GM23338 (cell line): ENCODE results near the gene OR2M2. TPM values are rescaled to one million over a fixed set of nuclear protein-coding genes. Genes with fewer than 3 reads are reported as not detected.

Experiments
- ATAC-seq: fragments of 200-7000 bp; cut with Tn5 transposase; 3 replicates; pipeline ENCODE4 v1.9.1; 2020
- DNase-seq: peaks from one replicate; pipeline ENCODE4 v3.0.0-alpha.2; 2015; ENCODE audit warnings: low spot score
- H2AFZ ChIP-seq: fragments of 200-600 bp; sonication (generic); 2 replicates; pipeline ENCODE4 v1.8.0; 2016; ENCODE audit warnings: antibody characterized with exemption, mild to moderate bottlenecking, moderate library complexity
- H3F3A ChIP-seq: fragments of 200-600 bp; sonication (generic); replicated peaks from 2 replicates; pipeline ENCODE4 v1.8.0; 2017; ENCODE audit warnings: antibody characterized with exemption, mixed run types, low read depth
- H3K27ac ChIP-seq: fragments of 200-600 bp; sonication (generic); 2 replicates; pipeline ENCODE4 v1.6.1; 2016; ENCODE audit warnings: low read depth
- H3K27me3 ChIP-seq: fragments of 200-600 bp; sonication (generic); 2 replicates; pipeline ENCODE4 v1.8.0; 2016; ENCODE audit warnings: mild to moderate bottlenecking, mixed run types, moderate library complexity; ENCODE audit not compliant: insufficient read depth
- H3K36me3 ChIP-seq: fragments of 200-600 bp; sonication (generic); 2 replicates; pipeline ENCODE4 v1.8.0; 2016; ENCODE audit warnings: mild to moderate bottlenecking; ENCODE audit not compliant: insufficient read depth
- H3K4me1 ChIP-seq: fragments of 200-600 bp; sonication (generic); 2 replicates; pipeline ENCODE4 v1.8.0; 2016; ENCODE audit warnings: mild to moderate bottlenecking, moderate library complexity; ENCODE audit not compliant: insufficient read depth
- H3K4me2 ChIP-seq: fragments of 200-600 bp; sonication (generic); 2 replicates; pipeline ENCODE4 v1.7.1; 2017; ENCODE audit warnings: mixed run types
- H3K4me3 ChIP-seq: fragments of 200-600 bp; sonication (generic); 2 replicates; pipeline ENCODE4 v1.6.1; 2016; ENCODE audit warnings: mixed run types
- H3K79me2 ChIP-seq: fragments of 200-600 bp; sonication (generic); replicated peaks from 2 replicates; pipeline ENCODE4 v1.8.0; 2017; ENCODE audit warnings: mild to moderate bottlenecking; ENCODE audit not compliant: insufficient read depth
- H3K9me2 ChIP-seq: fragments of 200-600 bp; sonication (generic); 2 replicates; pipeline ENCODE4 v1.8.0; 2017; ENCODE audit not compliant: insufficient read depth
- H4K20me1 ChIP-seq: fragments of 200-600 bp; sonication (generic); replicated peaks from 2 replicates; pipeline ENCODE4 v1.8.0; 2017; ENCODE audit warnings: mild to moderate bottlenecking; ENCODE audit not compliant: insufficient read depth
- H3K27ac Mint-ChIP-seq: 2 replicates; pipeline ENCODE4 v1.8.0; 2020; ENCODE audit warnings: inconsistent platforms, mild to moderate bottlenecking, moderate library complexity, mixed read lengths
- H3K27me3 Mint-ChIP-seq: 3 replicates; pipeline ENCODE4 v1.8.0; 2022; ENCODE audit warnings: low read depth, mild to moderate bottlenecking, moderate library complexity, mixed read lengths, inconsistent platforms; ENCODE audit not compliant: insufficient read depth, poor library complexity
- H3K36me3 Mint-ChIP-seq: 3 replicates; pipeline ENCODE4 v1.8.0; 2021; ENCODE audit warnings: low read depth, mild to moderate bottlenecking, inconsistent platforms, moderate library complexity, mixed read lengths
- H3K4me1 Mint-ChIP-seq: 3 replicates; pipeline ENCODE4 v1.8.0; 2020; ENCODE audit warnings: mild to moderate bottlenecking, inconsistent platforms, mixed read lengths
- H3K4me3 Mint-ChIP-seq: 3 replicates; pipeline ENCODE4 v1.8.0; 2021; ENCODE audit warnings: moderate library complexity, mild to moderate bottlenecking, inconsistent platforms, mixed read lengths
- H3K9me3 Mint-ChIP-seq: 3 replicates; pipeline ENCODE4 v1.8.0; 2020; ENCODE audit warnings: moderate library complexity, mild to moderate bottlenecking, inconsistent platforms, mixed read lengths
- CREB1 ChIP-seq: fragments of 250-450 bp; sonication (Bioruptor Pico); IDR thresholded peaks from 2 replicates; pipeline ENCODE4 v1.5.0; 2020; ENCODE audit warnings: low read depth, mild to moderate bottlenecking, moderate library complexity
- CTCF ChIP-seq, 2 experiments: fragments of 200-600 bp in 1 of 2; sonication (generic) in 1 of 2; conservative IDR thresholded peaks; 2 replicates each; pipeline versions ENCODE4 v1.5.1 to v1.6.1; 2016 to 2017; ENCODE audit warnings: antibody characterized with exemption in 2 of 2, low read depth in 2 of 2, mild to moderate bottlenecking in 2 of 2, moderate library complexity in 1 of 2
- EZH2 ChIP-seq: fragments of 200-600 bp; sonication (generic); IDR thresholded peaks from one replicate; pipeline ENCODE4 v1.8.0; 2017; ENCODE audit warnings: antibody characterized with exemption, mild to moderate bottlenecking, low read depth; ENCODE audit not compliant: unreplicated experiment
- EZH2phosphoT487 ChIP-seq: fragments of 200-600 bp; sonication (generic); IDR thresholded peaks from one replicate; pipeline ENCODE4 v1.8.1; 2018; ENCODE audit warnings: antibody characterized with exemption; ENCODE audit not compliant: unreplicated experiment
- JUNB ChIP-seq: IDR thresholded peaks from one replicate; pipeline ENCODE4 v1.6.1; 2016; ENCODE audit warnings: antibody characterized with exemption; ENCODE audit not compliant: unreplicated experiment
- NANOG ChIP-seq: IDR thresholded peaks from 2 replicates; pipeline ENCODE4 v1.6.1; 2016; ENCODE audit warnings: antibody characterized with exemption, borderline replicate concordance
- REST ChIP-seq: IDR thresholded peaks from one replicate; pipeline ENCODE4 v1.6.1; 2018; ENCODE audit warnings: antibody characterized with exemption; ENCODE audit not compliant: unreplicated experiment
- STAT1 ChIP-seq: IDR thresholded peaks from one replicate; pipeline ENCODE4 v1.6.1; 2016; ENCODE audit warnings: antibody characterized with exemption; ENCODE audit not compliant: unreplicated experiment
- ZNF114 ChIP-seq: fragments of 250-450 bp; sonication (Bioruptor Pico); IDR thresholded peaks from 2 replicates; pipeline ENCODE4 v1.5.0; 2020; ENCODE audit warnings: mild to moderate bottlenecking, moderate library complexity
- ZNF331 ChIP-seq: fragments of 250-450 bp; sonication (Bioruptor Pico); IDR thresholded peaks from 2 replicates; pipeline ENCODE4 v1.5.0; 2020; ENCODE audit warnings: low read depth, mild to moderate bottlenecking, moderate library complexity
- ZNF462 ChIP-seq: fragments of 250-450 bp; sonication (Bioruptor Pico); IDR thresholded peaks from 2 replicates; pipeline ENCODE4 v1.5.0; 2020; ENCODE audit warnings: mild to moderate bottlenecking, moderate library complexity
- polyA plus RNA-seq: library from polyadenylated mRNA; unstranded; fragments of >200 nt; fragmentation: Nextera tagmentation; extraction: Ambion mirVana; gene quantifications from 2 replicates; pipeline ENCODE4 v1.2.1, GENCODE V29; 2016
- total RNA-seq: library from RNA; depleted of rRNA; stranded (reverse); fragments of >200 nt; shearing (Covaris generic); gene quantifications from 2 replicates; pipeline ENCODE4 v1.2.3, GENCODE V29; 2014

Gene OR2M2
- total and polyA plus RNA-seq, 2 experiments from 2014 or later, result not detected

GRCh38 chr1:248225537-248225936 is 50.9 kb downstream of the OR2M2 start:
- Histone ChIP-seq H3F3A (no peaks in the 10 kb centered on the region), H3K27me3 (no peaks in the 10 kb centered on the region), H3K79me2 (no peaks in the 10 kb centered on the region), H4K20me1 (no peaks in the 10 kb centered on the region), H3K4me3 (no peak overlapping the region), H3K4me1 (no peaks in the 10 kb centered on the region), H3K36me3 (no peaks in the 10 kb centered on the region; the same call in 1 of the 2 replicates), H3K4me2 (no peak overlapping the region), H3K9me2 (no peaks in the 10 kb centered on the region), H2AFZ (no peak overlapping the region), H3K27ac (no peak overlapping the region)
- no peaks in the 10 kb centered on the region for H3K4me1 Mint-ChIP-seq
- peaks cover 20% of the 10 kb centered on the region for H3K36me3 Mint-ChIP-seq
- no peak for ATAC-seq
- no peak for TF ChIP-seq EZH2phosphoT487
- no peak for TF ChIP-seq REST
- TF ChIP-seq ZNF331 (CRISPR knock-in tag), result no peak
- TF ChIP-seq ZNF114 (CRISPR knock-in tag), result no peak
- TF ChIP-seq ZNF462, result no peak
- no peak for TF ChIP-seq JUNB
- no peak for TF ChIP-seq STAT1
- TF ChIP-seq NANOG, result no peak
- no peak for TF ChIP-seq EZH2
- TF ChIP-seq CREB1 (CRISPR knock-in tag), result no peak
- no peak for TF ChIP-seq CTCF (conservative IDR thresholded peaks at IDR 0.05; ENCODE audit: low read depth in 2 of 2)
- H3K27ac Mint-ChIP-seq, result no peak overlapping the region
- DNase-seq, result no peak
- peaks cover 87% of the 10 kb centered on the region for H3K9me3 Mint-ChIP-seq
- H3K27me3 Mint-ChIP-seq, result peaks cover 2% of the 10 kb centered on the region
- no peak overlapping the region for H3K4me3 Mint-ChIP-seq
